ENCODE results near the gene SHC1.
A peak's percentile ranks its signal among the peaks of the same experiment; 100 is the strongest.

The SHC1 gene

GRCh38 chr1:154937085-154937987, 33.2 kb downstream of the SHC1 start:
- DNase-seq = peak; percentile 88

GRCh38 chr1:154936555-154937084, 33.9 kb downstream of the SHC1 start, which contains the start of gene PMVK:
TSS of gene PMVK (minus strand) at chr1:154936719. CDS start at chr1:154936685, 34 bp downstream.
- DNase-seq = peak; percentile 91

GRCh38 chr1:154935749-154936554, 34.6 kb downstream of the SHC1 start:
- DNase-seq = no peak

GRCh38 chr1:154934358-154934948, 36.1 kb downstream of the SHC1 start:
- DNase-seq = no peak

GRCh38 chr1:154931940-154932487, 38.5 kb downstream of the SHC1 start:
- no peak for DNase-seq

GRCh38 chr1:154926201-154926600, 44.3 kb downstream of the SHC1 start:
- no peak for DNase-seq

GRCh38 chr1:154925335-154926170, 45.0 kb downstream of the SHC1 start:
- DNase-seq = no peak

- DNase-seq = no peak
Measured at GRCh38 chr1:154923695-154924094, 46.9 kb downstream of the SHC1 start.

- DNase-seq = no peak
Measured at GRCh38 chr1:154913273-154913672, 57.3 kb downstream of the SHC1 start.

- no peak for DNase-seq
Measured at GRCh38 chr1:154912755-154913154, 57.8 kb downstream of the SHC1 start.
